ENCODE measurements around the gene VAV2.

The VAV2 gene

GRCh38 chr9:133737071-133737773 is 254.9 kb downstream of the VAV2 start:
- TF ChIP-seq YY1 (IDR thresholded peaks at IDR 0.05; ENCODE audit: low read depth) (no peak), TAF1 (IDR thresholded peaks at IDR 0.05; ENCODE audit: low read depth) (no peak), CEBPB (IDR thresholded peaks at IDR 0.05) (no peak), CREB1 (IDR thresholded peaks at IDR 0.05; ENCODE audit: low read depth) (no peak), NFIC (IDR thresholded peaks at IDR 0.05) (no peak), TEAD4 (IDR thresholded peaks at IDR 0.05) (no peak), ZBTB7A (IDR thresholded peaks at IDR 0.05; ENCODE audit: low read depth) (no peak), FOXM1 (IDR thresholded peaks at IDR 0.05; ENCODE audit: borderline replicate concordance, low read depth) (no peak), TCF12 (IDR thresholded peaks at IDR 0.05; ENCODE audit: low read depth) (no peak)

GRCh38 chr9:133735931-133736330 is 256.2 kb downstream of the VAV2 start:
- TF ChIP-seq TEAD4 (IDR thresholded peaks at IDR 0.05), result no peak
- no peak for TF ChIP-seq EGR1 (IDR thresholded peaks at IDR 0.05)
- no peak for TF ChIP-seq TAF1 (IDR thresholded peaks at IDR 0.05; ENCODE audit: low read depth)
- no peak for TF ChIP-seq YY1 (IDR thresholded peaks at IDR 0.05; ENCODE audit: low read depth)
- TF ChIP-seq RAD21 (IDR thresholded peaks at IDR 0.05; ENCODE audit: low read depth), result no peak
- no peak for TF ChIP-seq REST (IDR thresholded peaks at IDR 0.05; ENCODE audit: low read depth)
- TF ChIP-seq NFIC (IDR thresholded peaks at IDR 0.05), result no peak
- TF ChIP-seq TCF12 (IDR thresholded peaks at IDR 0.05; ENCODE audit: low read depth), result no peak
- TF ChIP-seq FOXM1 (IDR thresholded peaks at IDR 0.05; ENCODE audit: borderline replicate concordance, low read depth), result no peak
- no peak for TF ChIP-seq CEBPB (IDR thresholded peaks at IDR 0.05)
- no peak for TF ChIP-seq MAX (IDR thresholded peaks at IDR 0.05)
- TF ChIP-seq CREB1 (IDR thresholded peaks at IDR 0.05; ENCODE audit: low read depth), result no peak
- TF ChIP-seq USF1 (IDR thresholded peaks at IDR 0.05), result no peak
- no peak for TF ChIP-seq EP300 (IDR thresholded peaks at IDR 0.05; ENCODE audit: borderline replicate concordance)
- TF ChIP-seq ZBTB7A (IDR thresholded peaks at IDR 0.05; ENCODE audit: low read depth), result no peak

- no peak for TF ChIP-seq MAX (IDR thresholded peaks at IDR 0.05)
- TF ChIP-seq TAF1 (IDR thresholded peaks at IDR 0.05; ENCODE audit: low read depth), result no peak
- TF ChIP-seq EP300 (IDR thresholded peaks at IDR 0.05; ENCODE audit: borderline replicate concordance), result no peak
- TF ChIP-seq RAD21 (IDR thresholded peaks at IDR 0.05; ENCODE audit: low read depth), result no peak
- no peak for TF ChIP-seq NFIC (IDR thresholded peaks at IDR 0.05)
- TF ChIP-seq YY1 (IDR thresholded peaks at IDR 0.05; ENCODE audit: low read depth), result no peak
- TF ChIP-seq ZBTB7A (IDR thresholded peaks at IDR 0.05; ENCODE audit: low read depth), result no peak
- no peak for TF ChIP-seq TCF12 (IDR thresholded peaks at IDR 0.05; ENCODE audit: low read depth)
- TF ChIP-seq REST (IDR thresholded peaks at IDR 0.05; ENCODE audit: low read depth), result no peak
- TF ChIP-seq TEAD4 (IDR thresholded peaks at IDR 0.05), result no peak
- no peak for TF ChIP-seq USF1 (IDR thresholded peaks at IDR 0.05)
Observed at GRCh38 chr9:133735415-133735775, 256.7 kb downstream of the VAV2 start.

- no peak for TF ChIP-seq FOXM1 (IDR thresholded peaks at IDR 0.05; ENCODE audit: borderline replicate concordance, low read depth)
- no peak for TF ChIP-seq TAF1 (IDR thresholded peaks at IDR 0.05; ENCODE audit: low read depth)
- TF ChIP-seq MAX (IDR thresholded peaks at IDR 0.05), result no peak
- no peak for TF ChIP-seq NFIC (IDR thresholded peaks at IDR 0.05)
- no peak for TF ChIP-seq TCF12 (IDR thresholded peaks at IDR 0.05; ENCODE audit: low read depth)
- TF ChIP-seq USF1 (IDR thresholded peaks at IDR 0.05), result no peak
- no peak for TF ChIP-seq YY1 (IDR thresholded peaks at IDR 0.05; ENCODE audit: low read depth)
- no peak for TF ChIP-seq RAD21 (IDR thresholded peaks at IDR 0.05; ENCODE audit: low read depth)
- no peak for TF ChIP-seq EP300 (IDR thresholded peaks at IDR 0.05; ENCODE audit: borderline replicate concordance)
- no peak for TF ChIP-seq EGR1 (IDR thresholded peaks at IDR 0.05)
- no peak for TF ChIP-seq ZBTB7A (IDR thresholded peaks at IDR 0.05; ENCODE audit: low read depth)
- TF ChIP-seq CEBPB (IDR thresholded peaks at IDR 0.05), result no peak
- no peak for TF ChIP-seq TEAD4 (IDR thresholded peaks at IDR 0.05)
- TF ChIP-seq REST (IDR thresholded peaks at IDR 0.05; ENCODE audit: low read depth), result no peak
- TF ChIP-seq CREB1 (IDR thresholded peaks at IDR 0.05; ENCODE audit: low read depth), result no peak
Observed at GRCh38 chr9:133734590-133735414, 257.3 kb downstream of the VAV2 start.
